Glutamatergic neuron (in vitro differentiated cells): ENCODE data around the gene PPP1R37. TPM values are rescaled to one million over a fixed set of nuclear protein-coding genes. Genes with fewer than 3 reads are reported as not detected.

Experiments
- DNase-seq: peaks from one replicate; pipeline ENCODE4 v3.0.0; 2022
- H3K27ac Mint-ChIP-seq: one replicate; pipeline ENCODE4 v1.8.0; 2020; ENCODE audit warnings: mild to moderate bottlenecking, mixed read lengths, inconsistent platforms; ENCODE audit not compliant: unreplicated experiment
- H3K27me3 Mint-ChIP-seq: one replicate; pipeline ENCODE4 v1.8.0; 2020; ENCODE audit warnings: mild to moderate bottlenecking, moderate library complexity, mixed read lengths, inconsistent platforms; ENCODE audit not compliant: unreplicated experiment
- H3K36me3 Mint-ChIP-seq: one replicate; pipeline ENCODE4 v1.8.0; 2020; ENCODE audit warnings: mild to moderate bottlenecking, mixed read lengths, inconsistent platforms; ENCODE audit not compliant: unreplicated experiment
- H3K4me1 Mint-ChIP-seq: one replicate; pipeline ENCODE4 v1.8.0; 2020; ENCODE audit warnings: mild to moderate bottlenecking, low read depth, mixed read lengths, inconsistent platforms; ENCODE audit not compliant: unreplicated experiment
- H3K4me3 Mint-ChIP-seq: one replicate; pipeline ENCODE4 v1.8.0; 2020; ENCODE audit warnings: mild to moderate bottlenecking, mixed read lengths, inconsistent platforms; ENCODE audit not compliant: unreplicated experiment
- H3K9me3 Mint-ChIP-seq: one replicate; pipeline ENCODE4 v1.8.0; 2020; ENCODE audit warnings: mild to moderate bottlenecking, moderate library complexity, mixed read lengths, inconsistent platforms; ENCODE audit not compliant: unreplicated experiment
- total RNA-seq: library from RNA; stranded (reverse); fragmentation: NEBNext Ultra II Directional; extraction: Animal tissue kit (Norgen Biotek cat#: 25700); gene quantifications from one replicate; pipeline ENCODE4 v1.2.1, GENCODE V29; 2021; ENCODE audit not compliant: unreplicated experiment
- TF ChIP-seq, protein P1 (sequence below): fragments of 200-600 bp; sonication (generic); IDR thresholded peaks from one replicate; pipeline ENCODE4 v1.5.0; 2021; ENCODE audit not compliant: partially characterized antibody, unreplicated experiment

PPP1R37 gene
- total RNA-seq, 1 donor from 2014 or later = 49.5 TPM

- H3K4me1 Mint-ChIP-seq = peaks cover 6% of the 10 kb centered on the region
- no peak overlapping the region for H3K4me3 Mint-ChIP-seq
- TF ChIP-seq, protein P1, sequence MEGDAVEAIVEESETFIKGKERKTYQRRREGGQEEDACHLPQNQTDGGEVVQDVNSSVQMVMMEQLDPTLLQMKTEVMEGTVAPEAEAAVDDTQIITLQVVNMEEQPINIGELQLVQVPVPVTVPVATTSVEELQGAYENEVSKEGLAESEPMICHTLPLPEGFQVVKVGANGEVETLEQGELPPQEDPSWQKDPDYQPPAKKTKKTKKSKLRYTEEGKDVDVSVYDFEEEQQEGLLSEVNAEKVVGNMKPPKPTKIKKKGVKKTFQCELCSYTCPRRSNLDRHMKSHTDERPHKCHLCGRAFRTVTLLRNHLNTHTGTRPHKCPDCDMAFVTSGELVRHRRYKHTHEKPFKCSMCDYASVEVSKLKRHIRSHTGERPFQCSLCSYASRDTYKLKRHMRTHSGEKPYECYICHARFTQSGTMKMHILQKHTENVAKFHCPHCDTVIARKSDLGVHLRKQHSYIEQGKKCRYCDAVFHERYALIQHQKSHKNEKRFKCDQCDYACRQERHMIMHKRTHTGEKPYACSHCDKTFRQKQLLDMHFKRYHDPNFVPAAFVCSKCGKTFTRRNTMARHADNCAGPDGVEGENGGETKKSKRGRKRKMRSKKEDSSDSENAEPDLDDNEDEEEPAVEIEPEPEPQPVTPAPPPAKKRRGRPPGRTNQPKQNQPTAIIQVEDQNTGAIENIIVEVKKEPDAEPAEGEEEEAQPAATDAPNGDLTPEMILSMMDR = no peak
- peaks cover 2% of the 10 kb centered on the region for H3K27me3 Mint-ChIP-seq
- H3K36me3 Mint-ChIP-seq = no peaks in the 10 kb centered on the region
- H3K27ac Mint-ChIP-seq = no peak overlapping the region
- H3K9me3 Mint-ChIP-seq = peaks cover 15% of the 10 kb centered on the region
- no peak for DNase-seq
Measured at GRCh38 chr19:45144431-45145269, 51.7 kb downstream of the PPP1R37 start.

- TF ChIP-seq, protein P1 = no peak
- H3K27ac Mint-ChIP-seq = no peak overlapping the region
- peaks cover 2% of the 10 kb centered on the region for H3K27me3 Mint-ChIP-seq
- DNase-seq = no peak
- peaks cover 6% of the 10 kb centered on the region for H3K4me1 Mint-ChIP-seq
- peaks cover 15% of the 10 kb centered on the region for H3K9me3 Mint-ChIP-seq
- no peak overlapping the region for H3K4me3 Mint-ChIP-seq
- H3K36me3 Mint-ChIP-seq = no peaks in the 10 kb centered on the region
Measured at GRCh38 chr19:45145270-45146189, 52.6 kb downstream of the PPP1R37 start.

GRCh38 chr19:45146251-45146650 is 53.3 kb downstream of the PPP1R37 start:
- Mint-ChIP-seq H3K4me1 (peaks cover 6% of the 10 kb centered on the region), H3K27me3 (peaks cover 2% of the 10 kb centered on the region), H3K9me3 (peaks cover 15% of the 10 kb centered on the region), H3K4me3 (no peak overlapping the region), H3K27ac (no peak overlapping the region), H3K36me3 (no peaks in the 10 kb centered on the region)
- no peak for DNase-seq
- TF ChIP-seq, protein P1 = no peak

GRCh38 chr19:45146741-45147205 is 53.8 kb downstream of the PPP1R37 start:
- Mint-ChIP-seq H3K9me3 (peaks cover 15% of the 10 kb centered on the region), H3K4me3 (no peak overlapping the region)
- TF ChIP-seq, protein P1 = no peak

More at GRCh38 chr19:45146741-45147205, 53.8 kb downstream of the PPP1R37 start:
- H3K27me3 Mint-ChIP-seq = peaks cover 2% of the 10 kb centered on the region
- no peaks in the 10 kb centered on the region for H3K36me3 Mint-ChIP-seq
- H3K4me1 Mint-ChIP-seq = peaks cover 6% of the 10 kb centered on the region
- no peak for DNase-seq
- H3K27ac Mint-ChIP-seq = no peak overlapping the region
